GM12864 (cell line): Measurements from ENCODE around the gene MGMT.

Source experiments
- DNase-seq: peaks from one replicate; pipeline ENCODE4 v3.0.0-alpha.2; 2011; ENCODE audit warnings: low read depth
- H3K4me3 ChIP-seq: 2 replicates; pipeline ENCODE4 v1.5.1; 2011; ENCODE audit warnings: mild to moderate bottlenecking, low read depth, low read length, control low read depth
- TF ChIP-seq, protein P1 (sequence below): IDR thresholded peaks from 2 replicates; pipeline ENCODE4 v1.5.1; 2011; ENCODE audit warnings: low read depth, mild to moderate bottlenecking, moderate library complexity, low read length, control low read depth, inconsistent platforms; ENCODE audit errors: missing control alignments

MGMT gene

DNA sequence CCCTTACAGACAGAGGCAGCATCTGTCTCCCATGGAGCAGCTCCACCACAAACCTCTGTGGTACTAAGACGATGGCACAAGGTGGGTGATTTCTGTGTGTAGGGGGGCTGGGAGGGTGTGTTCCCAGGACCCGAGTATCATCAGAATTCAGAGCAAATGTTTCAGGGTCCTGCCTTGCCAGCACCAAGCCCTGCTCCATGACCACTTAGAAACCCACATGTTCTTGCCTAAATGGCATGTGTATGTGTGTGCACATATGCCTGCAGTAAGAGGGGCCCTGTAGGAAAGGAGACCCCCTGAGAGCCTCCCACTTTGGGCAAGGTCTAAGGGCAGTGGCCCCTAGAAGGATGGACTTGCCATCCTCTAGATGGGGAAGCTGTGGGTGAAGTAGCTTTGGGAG is 17.1 kb upstream of the MGMT start:
- DNase-seq: no peak
- TF ChIP-seq, protein P1, sequence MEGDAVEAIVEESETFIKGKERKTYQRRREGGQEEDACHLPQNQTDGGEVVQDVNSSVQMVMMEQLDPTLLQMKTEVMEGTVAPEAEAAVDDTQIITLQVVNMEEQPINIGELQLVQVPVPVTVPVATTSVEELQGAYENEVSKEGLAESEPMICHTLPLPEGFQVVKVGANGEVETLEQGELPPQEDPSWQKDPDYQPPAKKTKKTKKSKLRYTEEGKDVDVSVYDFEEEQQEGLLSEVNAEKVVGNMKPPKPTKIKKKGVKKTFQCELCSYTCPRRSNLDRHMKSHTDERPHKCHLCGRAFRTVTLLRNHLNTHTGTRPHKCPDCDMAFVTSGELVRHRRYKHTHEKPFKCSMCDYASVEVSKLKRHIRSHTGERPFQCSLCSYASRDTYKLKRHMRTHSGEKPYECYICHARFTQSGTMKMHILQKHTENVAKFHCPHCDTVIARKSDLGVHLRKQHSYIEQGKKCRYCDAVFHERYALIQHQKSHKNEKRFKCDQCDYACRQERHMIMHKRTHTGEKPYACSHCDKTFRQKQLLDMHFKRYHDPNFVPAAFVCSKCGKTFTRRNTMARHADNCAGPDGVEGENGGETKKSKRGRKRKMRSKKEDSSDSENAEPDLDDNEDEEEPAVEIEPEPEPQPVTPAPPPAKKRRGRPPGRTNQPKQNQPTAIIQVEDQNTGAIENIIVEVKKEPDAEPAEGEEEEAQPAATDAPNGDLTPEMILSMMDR: no peak
- H3K4me3 ChIP-seq: no peak overlapping the region

DNA sequence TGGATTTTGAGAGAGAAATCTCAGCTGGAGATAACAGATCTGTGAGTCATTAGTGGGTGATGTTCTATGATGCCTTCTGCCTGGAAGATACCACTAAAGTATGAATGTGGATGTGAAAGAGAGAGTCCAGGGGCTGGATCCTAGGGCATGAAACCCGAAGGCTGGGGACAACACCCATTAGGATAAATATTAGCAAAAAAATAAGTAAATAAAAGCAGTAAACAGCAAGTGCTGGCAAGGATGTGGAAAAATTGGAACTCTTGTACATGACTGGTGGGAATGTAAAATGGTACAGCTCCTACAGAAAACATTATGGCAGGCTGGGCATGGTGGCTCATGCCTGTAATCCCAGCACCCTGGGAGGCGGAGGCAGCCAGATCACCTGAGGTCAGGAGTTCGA is 16.6 kb upstream of the MGMT start:
- no peak for DNase-seq
- no peak overlapping the region for H3K4me3 ChIP-seq
- TF ChIP-seq, protein P1: no peak

DNA sequence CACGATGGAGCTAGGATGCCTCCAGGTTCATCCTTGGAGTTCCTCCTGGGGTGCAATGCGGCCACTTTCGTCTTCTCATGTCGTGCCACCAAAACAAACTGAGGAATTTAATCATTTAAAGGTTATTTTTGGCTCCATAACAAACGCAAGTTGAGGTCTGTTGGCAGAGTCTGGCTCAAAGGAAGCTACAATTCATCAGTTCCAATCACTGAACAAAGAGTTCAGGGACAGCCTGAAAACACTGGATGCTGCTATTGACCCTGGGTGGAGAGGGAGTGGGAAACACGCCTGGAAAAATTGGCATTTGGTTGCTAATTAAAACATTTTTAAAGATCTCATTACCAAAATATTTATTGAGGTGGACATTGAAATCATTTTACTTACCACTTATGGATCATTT is 11.4 kb upstream of the MGMT start:
- TF ChIP-seq, protein P1: no peak
- H3K4me3 ChIP-seq: no peak overlapping the region
- no peak for DNase-seq

DNA sequence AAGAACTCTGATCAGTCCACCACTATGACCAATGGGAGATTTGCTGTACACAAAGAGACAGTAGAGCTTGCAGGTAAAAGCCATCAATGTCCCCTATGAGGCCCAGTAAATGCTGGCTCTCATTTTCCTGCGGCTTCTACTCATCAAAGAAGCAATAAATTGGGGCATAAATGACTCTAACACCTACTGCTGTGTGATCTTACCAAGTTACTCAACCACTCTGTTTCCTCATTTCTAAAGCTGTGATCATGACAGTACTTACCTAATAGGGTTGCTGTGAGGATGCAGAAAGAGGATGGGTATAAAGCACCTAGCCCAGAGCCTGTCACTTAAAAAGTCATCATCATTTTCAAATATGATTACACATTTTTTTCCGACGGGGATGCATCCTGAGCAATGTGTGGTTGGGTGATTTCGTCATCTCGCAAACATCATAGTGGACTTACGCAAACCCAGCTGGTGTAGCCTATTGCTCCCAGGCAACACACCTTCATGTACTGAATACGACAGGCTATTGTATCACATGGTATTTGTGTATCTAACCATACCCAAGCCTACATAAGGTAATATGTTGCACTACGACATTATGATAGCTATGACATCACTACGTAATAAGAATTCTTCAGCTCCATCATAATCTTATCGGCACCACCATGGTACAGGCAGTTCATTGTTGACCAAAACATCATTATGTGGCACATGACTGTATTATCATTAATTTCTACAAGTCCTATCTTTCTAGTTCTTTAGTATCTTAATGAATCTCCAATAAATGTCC is 7.1 kb upstream of the MGMT start:
- no peak overlapping the region for H3K4me3 ChIP-seq
- TF ChIP-seq, protein P1: no peak
- no peak for DNase-seq

DNA sequence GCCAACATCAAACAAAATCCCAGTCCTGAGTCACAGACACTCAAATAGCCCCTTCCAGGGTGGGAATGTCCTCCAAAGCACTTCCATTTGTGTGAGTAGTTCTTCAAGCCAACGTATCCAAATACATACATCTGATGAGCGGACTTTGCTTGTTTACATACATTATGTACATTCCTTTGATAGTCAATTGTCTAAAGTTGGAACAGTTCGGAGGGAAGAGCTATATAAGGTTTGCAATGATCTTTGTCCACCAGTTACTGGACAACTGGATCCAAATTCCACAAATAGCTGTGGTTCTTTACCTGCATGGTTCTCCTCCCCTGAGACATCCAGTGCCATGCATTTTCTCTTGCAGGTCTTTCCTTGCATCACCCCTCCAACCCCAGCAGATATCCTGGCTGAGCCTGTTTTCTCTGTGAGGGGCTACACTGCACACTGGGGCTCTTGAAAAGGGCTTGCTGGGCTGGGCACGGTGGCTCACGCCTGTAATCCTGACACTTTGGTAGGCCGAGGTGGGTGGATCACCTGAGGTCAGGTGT is 4.7 kb upstream of the MGMT start:
- TF ChIP-seq, protein P1: no peak
- H3K4me3 ChIP-seq: no peak overlapping the region
- no peak for DNase-seq

DNA sequence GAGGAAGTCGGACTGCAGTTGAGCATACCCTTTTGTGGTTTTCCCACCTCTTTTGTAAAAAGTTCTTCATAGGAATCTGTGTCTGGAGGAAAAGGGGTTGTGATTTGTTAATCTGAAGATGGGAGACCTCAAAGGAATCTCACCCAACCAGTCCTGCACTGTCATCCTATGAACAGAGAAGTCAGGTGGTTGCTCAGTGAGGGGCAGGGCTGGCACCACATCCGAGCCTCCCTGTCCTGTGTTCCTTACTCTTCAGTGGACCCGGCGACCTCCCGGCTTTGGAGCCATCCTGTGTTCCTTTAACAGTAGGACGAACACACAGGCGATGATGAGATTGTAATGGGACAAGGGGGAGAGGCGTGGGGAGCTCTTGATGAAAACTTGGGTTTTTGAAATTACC is 2.8 kb upstream of the MGMT start:
- TF ChIP-seq, protein P1: no peak
- no peak overlapping the region for H3K4me3 ChIP-seq
- DNase-seq: no peak
